A549 (cell line): ENCODE data around the gene PGAP1. TPM values are rescaled to one million over a fixed set of nuclear protein-coding genes. Genes with fewer than 3 reads are reported as not detected.

Experiments used
- ATAC-seq, 2 experiments: fragments of 200-7000 bp in 1 of 2; fragments of >200 bp in 1 of 2; cut with Nextera tagmentation in 1 of 2; cut with Tn5 transposase in 1 of 2; 3 replicates each; pipeline versions ENCODE4 v1.8.0 to v1.9.1; 2018 to 2020; ENCODE audit warnings: mild to moderate bottlenecking in 1 of 2, moderate library complexity in 1 of 2
- CTCF ChIA-PET: fragments of 300-600 bp; sonication (Branson Sonifier 250); formaldehyde crosslinking; extraction: SDS; loops from one replicate; lab custom pipeline; 2021; ENCODE audit warnings: antibody characterized with exemption, inconsistent platforms; lab: Yijun Ruan, JAX
- POLR2A ChIA-PET: fragments of 350-600 bp; formaldehyde crosslinking; extraction: SDS; loops from one replicate; lab custom pipeline; 2021; ENCODE audit warnings: antibody characterized with exemption, inconsistent platforms; lab: Yijun Ruan, JAX
- DNase-seq, 2 experiments: peaks; one replicate each; pipeline versions ENCODE4 v3.0.0 to v3.0.0-alpha.2; 2011 to 2016; ENCODE audit warnings: low read depth in 1 of 2, low spot score in 1 of 2
- FAIRE-seq: peaks from 2 replicates; lab custom pipeline; 2011; peaks lifted over from hg19 to GRCh38; lab: Jason Lieb, UNC
- H3K27ac ChIP-seq, 2 experiments: fragments of >200 bp; sonication (Bioruptor Twin); formaldehyde crosslinking; 3 replicates each; pipeline ENCODE4 v1.5.1; 2016 to 2017
- H3K4me1 ChIP-seq: fragments of >200 bp; sonication (Bioruptor Twin); formaldehyde crosslinking; 3 replicates; pipeline ENCODE4 v1.6.1; 2016
- H3K4me2 ChIP-seq: fragments of >200 bp; sonication (Bioruptor Twin); formaldehyde crosslinking; 3 replicates; pipeline ENCODE4 v1.6.1; 2016
- H3K4me3 ChIP-seq: fragments of >200 bp; sonication (Bioruptor Twin); formaldehyde crosslinking; 3 replicates; pipeline ENCODE4 v1.5.1; 2016
- H3K9me3 ChIP-seq: fragments of >200 bp; sonication (Bioruptor Twin); formaldehyde crosslinking; 3 replicates; pipeline ENCODE4 v1.6.1; 2016
- CBX2 ChIP-seq: fragments of 200-600 bp; sonication (generic); IDR thresholded peaks from 2 replicates; pipeline ENCODE4 v1.6.1; 2016; ENCODE audit warnings: low read depth, mild to moderate bottlenecking, borderline replicate concordance
- CHD2 ChIP-seq: fragments of 150-350 bp; IDR thresholded peaks from 2 replicates; pipeline ENCODE4 v1.6.1; 2014; ENCODE audit warnings: low read length; ENCODE audit not compliant: partially characterized antibody
- NPAS2 ChIP-seq: fragments of 250-450 bp; sonication (Bioruptor Pico); IDR thresholded peaks from 2 replicates; pipeline ENCODE4 v1.8.0; 2022; ENCODE audit warnings: mild to moderate bottlenecking, moderate library complexity, borderline replicate concordance
- RNF2 ChIP-seq: fragments of 200-600 bp; sonication (generic); IDR thresholded peaks from 2 replicates; pipeline ENCODE4 v1.6.1; 2016; ENCODE audit warnings: low read depth, mild to moderate bottlenecking, antibody characterized with exemption, moderate library complexity, borderline replicate concordance
- TFCP2L1 ChIP-seq: fragments of 250-450 bp; sonication (Bioruptor Pico); IDR thresholded peaks from 2 replicates; pipeline ENCODE4 v1.5.0; 2021; ENCODE audit warnings: mild to moderate bottlenecking
- ZSCAN20 ChIP-seq: fragments of 250-450 bp; sonication (Bioruptor Pico); IDR thresholded peaks from 2 replicates; pipeline ENCODE4 v1.8.0; 2022; ENCODE audit warnings: mild to moderate bottlenecking, moderate library complexity
- WGBS: methylation state at CpG from one replicate; pipeline ENCODE4 v1.1.6; 2017; ENCODE audit errors: missing lambda C conversion rate; 5-methylcytosine and 5-hydroxymethylcytosine counted together
- polyA plus RNA-seq, 4 experiments: library from polyadenylated mRNA; depleted of rRNA in 3 of 4; stranded (reverse); fragments of >200 nt; fragmentation: RNase III in 1 of 4; extraction: RNeasy Plus Mini Kit Qiagen cat#74134 plus additional on column Dnase treatment in 1 of 4; gene quantifications; 2 replicates in 3 of 4; 3 replicates in 1 of 4; pipeline ENCODE4 v1.2.3, GENCODE V29; 2011 to 2017
- small RNA-seq, 6 experiments: library from RNA; depleted of rRNA; stranded (forward); fragments of <200 nt; gene quantifications; one replicate each; pipeline ENCODE3, GENCODE V24; 2012
- TF ChIP-seq, protein P1 (sequence below): fragments of >200 bp; sonication (Bioruptor Twin); formaldehyde crosslinking; IDR thresholded peaks from 3 replicates; pipeline ENCODE4 v1.6.1; 2016
- TF ChIP-seq, protein P2 (sequence below): IDR thresholded peaks from 2 replicates; pipeline ENCODE4 v1.6.1; 2012; ENCODE audit warnings: low read depth, borderline replicate concordance
- TF ChIP-seq, protein P3 (sequence below): fragments of 450-650 bp; IDR thresholded peaks from 2 replicates; pipeline ENCODE4 v1.6.1; 2014; ENCODE audit warnings: antibody characterized with exemption

PGAP1 gene
- polyA plus RNA-seq, 2 of the 4 experiments (the other 2 are of a cell fraction) = 3.5 to 9.3 TPM

DNA sequence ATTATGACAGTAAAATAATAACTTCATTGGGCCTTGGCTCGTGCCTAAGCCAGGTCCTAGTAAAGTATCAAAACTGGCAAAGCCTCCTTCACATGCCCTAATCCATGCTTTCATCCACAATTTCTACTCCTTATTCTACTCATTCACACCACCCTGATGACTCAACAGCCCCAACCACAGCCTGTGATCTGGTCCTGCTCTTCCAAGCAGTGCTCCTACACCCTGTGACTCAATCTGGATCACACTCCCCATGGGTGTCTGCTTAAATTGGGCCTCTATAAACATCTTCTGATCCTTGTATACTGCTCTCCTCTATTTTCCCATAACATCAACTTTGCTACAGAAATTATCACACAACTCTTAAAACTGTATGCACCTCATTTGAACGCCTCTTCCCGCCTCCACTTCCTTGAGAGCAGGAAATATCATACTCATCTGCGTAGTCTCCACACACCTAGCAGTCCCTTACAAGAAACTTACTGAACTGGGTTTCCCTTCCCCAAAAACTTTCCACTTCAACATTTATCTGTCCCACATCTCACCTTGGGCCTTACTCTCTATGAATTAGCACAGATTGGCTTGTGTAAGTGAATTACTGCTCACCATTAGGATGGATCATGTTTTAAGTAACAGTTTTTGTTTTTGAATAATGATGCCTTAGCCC, 142.9 kb downstream of the PGAP1 start:
- DNase-seq (no peak), FAIRE-seq (no peak), ATAC-seq (no peak)
- Histone ChIP-seq H3K4me1 (no peaks in the 10 kb centered on the region), H3K4me2 (no peak overlapping the region), H3K27ac (no peak overlapping the region), H3K9me3 (no peaks in the 10 kb centered on the region)
- WGBS = 96% methylated on average over 4 of the region's 4 CpGs
- POLR2A ChIA-PET = no interaction called here
- TF ChIP-seq CBX2 (no peak), NPAS2 (CRISPR knock-in tag) (no peak), TFCP2L1 (CRISPR knock-in tag) (no peak), CHD2 (no peak), ZSCAN20 (no peak), RNF2 (no peak)
- TF ChIP-seq, protein P1, sequence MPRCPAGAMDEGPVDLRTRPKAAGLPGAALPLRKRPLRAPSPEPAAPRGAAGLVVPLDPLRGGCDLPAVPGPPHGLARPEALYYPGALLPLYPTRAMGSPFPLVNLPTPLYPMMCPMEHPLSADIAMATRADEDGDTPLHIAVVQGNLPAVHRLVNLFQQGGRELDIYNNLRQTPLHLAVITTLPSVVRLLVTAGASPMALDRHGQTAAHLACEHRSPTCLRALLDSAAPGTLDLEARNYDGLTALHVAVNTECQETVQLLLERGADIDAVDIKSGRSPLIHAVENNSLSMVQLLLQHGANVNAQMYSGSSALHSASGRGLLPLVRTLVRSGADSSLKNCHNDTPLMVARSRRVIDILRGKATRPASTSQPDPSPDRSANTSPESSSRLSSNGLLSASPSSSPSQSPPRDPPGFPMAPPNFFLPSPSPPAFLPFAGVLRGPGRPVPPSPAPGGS = no peak
- TF ChIP-seq, protein P2, sequence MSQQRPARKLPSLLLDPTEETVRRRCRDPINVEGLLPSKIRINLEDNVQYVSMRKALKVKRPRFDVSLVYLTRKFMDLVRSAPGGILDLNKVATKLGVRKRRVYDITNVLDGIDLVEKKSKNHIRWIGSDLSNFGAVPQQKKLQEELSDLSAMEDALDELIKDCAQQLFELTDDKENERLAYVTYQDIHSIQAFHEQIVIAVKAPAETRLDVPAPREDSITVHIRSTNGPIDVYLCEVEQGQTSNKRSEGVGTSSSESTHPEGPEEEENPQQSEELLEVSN = no peak
- TF ChIP-seq, protein P3, sequence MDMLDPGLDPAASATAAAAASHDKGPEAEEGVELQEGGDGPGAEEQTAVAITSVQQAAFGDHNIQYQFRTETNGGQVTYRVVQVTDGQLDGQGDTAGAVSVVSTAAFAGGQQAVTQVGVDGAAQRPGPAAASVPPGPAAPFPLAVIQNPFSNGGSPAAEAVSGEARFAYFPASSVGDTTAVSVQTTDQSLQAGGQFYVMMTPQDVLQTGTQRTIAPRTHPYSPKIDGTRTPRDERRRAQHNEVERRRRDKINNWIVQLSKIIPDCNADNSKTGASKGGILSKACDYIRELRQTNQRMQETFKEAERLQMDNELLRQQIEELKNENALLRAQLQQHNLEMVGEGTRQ = no peak
- TF ChIP-seq, all 56 proteins: peak for 0
- CTCF ChIA-PET = no interaction called here
- H3K4me3 ChIP-seq = no peak overlapping the region

Small RNAs within 50 kb of the gene (small RNA-seq; reads per million reads assigned to genes)
- gene AC012486.1 = 0 reads per million in 6 experiments

Other genes with a start within 250 kb of the PGAP1 start
- gene GTF3C3, start 127.0 kb downstream of the PGAP1 start, polyA plus RNA-seq (2011; rRNA removed) = 55.8 and 63.1 TPM in 2 replicates
- 22.8 to 25.5 TPM (median 24.8 TPM) in 3 replicates for gene GTF3C3, start 127.0 kb downstream of the PGAP1 start, polyA plus RNA-seq (2017; fragmentation: RNase III; extraction: RNeasy Plus Mini Kit Qiagen cat#74134 plus additional on column Dnase treatment)
- gene C2orf66, start 117.4 kb downstream of the PGAP1 start, polyA plus RNA-seq (2011; rRNA removed) = 0.25 and 0.28 TPM in 2 replicates
- gene C2orf66, start 117.4 kb downstream of the PGAP1 start, polyA plus RNA-seq (2017; fragmentation: RNase III; extraction: RNeasy Plus Mini Kit Qiagen cat#74134 plus additional on column Dnase treatment) = 0.05 to 0.08 TPM in 2 of 3 replicates, not detected in the other